ENCODE data around the gene KDM4C.

- TF ChIP-seq POLR2A (IDR thresholded peaks at IDR 0.05): no peak
- TF ChIP-seq CTCF (IDR thresholded peaks at IDR 0.05): no peak
Measured at GRCh38 chr9:6852243-6852963, 94.6 kb downstream of the KDM4C start.

Data from thyroid gland (tissue), 4 donors.